ENCODE measurements around the gene RPL6.

Gene RPL6

GRCh38 chr12:112357214-112357613 lies 52.2 kb downstream of the RPL6 start:
- TF ChIP-seq, protein P1, sequence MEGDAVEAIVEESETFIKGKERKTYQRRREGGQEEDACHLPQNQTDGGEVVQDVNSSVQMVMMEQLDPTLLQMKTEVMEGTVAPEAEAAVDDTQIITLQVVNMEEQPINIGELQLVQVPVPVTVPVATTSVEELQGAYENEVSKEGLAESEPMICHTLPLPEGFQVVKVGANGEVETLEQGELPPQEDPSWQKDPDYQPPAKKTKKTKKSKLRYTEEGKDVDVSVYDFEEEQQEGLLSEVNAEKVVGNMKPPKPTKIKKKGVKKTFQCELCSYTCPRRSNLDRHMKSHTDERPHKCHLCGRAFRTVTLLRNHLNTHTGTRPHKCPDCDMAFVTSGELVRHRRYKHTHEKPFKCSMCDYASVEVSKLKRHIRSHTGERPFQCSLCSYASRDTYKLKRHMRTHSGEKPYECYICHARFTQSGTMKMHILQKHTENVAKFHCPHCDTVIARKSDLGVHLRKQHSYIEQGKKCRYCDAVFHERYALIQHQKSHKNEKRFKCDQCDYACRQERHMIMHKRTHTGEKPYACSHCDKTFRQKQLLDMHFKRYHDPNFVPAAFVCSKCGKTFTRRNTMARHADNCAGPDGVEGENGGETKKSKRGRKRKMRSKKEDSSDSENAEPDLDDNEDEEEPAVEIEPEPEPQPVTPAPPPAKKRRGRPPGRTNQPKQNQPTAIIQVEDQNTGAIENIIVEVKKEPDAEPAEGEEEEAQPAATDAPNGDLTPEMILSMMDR (IDR thresholded peaks at IDR 0.05; ENCODE audit: insufficient read depth, low read depth, low read length, missing control alignments), result no peak
- no peak overlapping the region for H3K4me3 ChIP-seq (ENCODE audit: low read length)
- no peak for DNase-seq (ENCODE audit: low read depth)
